K562 (cell line): ENCODE measurements around the gene BOLA1. TPM values are rescaled to one million over a fixed set of nuclear protein-coding genes. Genes with fewer than 3 reads are reported as not detected.

Source experiments
- BCLAF1 ChIP-seq, 2 experiments: fragments of 450-650 bp in 1 of 2; IDR thresholded peaks; 2 replicates each; pipeline ENCODE4 v1.6.1; 2011 to 2017; ENCODE audit warnings: low read depth in 2 of 2, antibody characterized with exemption in 1 of 2, borderline replicate concordance in 1 of 2, low read length in 1 of 2, mild to moderate bottlenecking in 1 of 2, mixed read lengths in 1 of 2; ENCODE audit not compliant: control insufficient read depth in 1 of 2
- CHCHD3 ChIP-seq: fragments of 250-450 bp; sonication (Bioruptor Pico); IDR thresholded peaks from 2 replicates; pipeline ENCODE4 v2.1.2; 2022; ENCODE audit warnings: mild to moderate bottlenecking
- E2F3 ChIP-seq: fragments of 250-450 bp; sonication (Bioruptor Pico); IDR thresholded peaks from 2 replicates; pipeline ENCODE4 v1.4.0; 2020; ENCODE audit warnings: mild to moderate bottlenecking
- FOSL1 ChIP-seq: fragments of 200-800 bp; sonication (Bioruptor generic); conservative IDR thresholded peaks from 2 replicates; pipeline ENCODE4 v1.6.1; 2016; ENCODE audit warnings: missing genetic modification characterization, missing compliant biosample characterization
- GABPA ChIP-seq: fragments of 200-800 bp; sonication (Bioruptor generic); conservative IDR thresholded peaks from 2 replicates; pipeline ENCODE4 v1.6.1; 2016; ENCODE audit warnings: low read depth, missing genetic modification characterization, missing compliant biosample characterization
- KLF10 ChIP-seq: fragments of 250-450 bp; sonication (Bioruptor Pico); IDR thresholded peaks from 2 replicates; pipeline ENCODE4 v1.6.1; 2021; ENCODE audit warnings: matching md5 sums
- L3MBTL2 ChIP-seq: fragments of 450-650 bp; IDR thresholded peaks from 2 replicates; pipeline ENCODE4 v1.6.1; 2016; ENCODE audit warnings: mild to moderate bottlenecking, moderate library complexity
- MAFF ChIP-seq: IDR thresholded peaks from 2 replicates; pipeline ENCODE4 v1.6.1; 2012; ENCODE audit warnings: low read length, improper control_type of control experiment
- MYC ChIP-seq, 2 experiments: fragments of 250-450 bp in 1 of 2; sonication (Bioruptor Pico) in 1 of 2; IDR thresholded peaks; 2 replicates each; pipeline versions ENCODE4 v1.5.1 to v1.6.1; 2012 to 2021; ENCODE audit warnings: low read depth in 2 of 2, borderline replicate concordance in 1 of 2, improper control_type of control experiment in 1 of 2, low read length in 1 of 2, mild to moderate bottlenecking in 1 of 2, moderate library complexity in 1 of 2
- SPI1 ChIP-seq: IDR thresholded peaks from 2 replicates; pipeline ENCODE4 v1.6.1; 2011; ENCODE audit warnings: low read depth, low read length, control low read depth, borderline replicate concordance
- SRF ChIP-seq, 2 experiments: fragments of 250-450, 450-650 bp in 1 of 2; sonication (Bioruptor Pico) in 1 of 2; sonication (generic) in 1 of 2; formaldehyde crosslinking; IDR thresholded peaks; 2 replicates each; pipeline versions ENCODE4 v1.5.0 to v1.5.1; 2020 to 2022; ENCODE audit warnings: mild to moderate bottlenecking in 1 of 2, missing genetic modification reagents in 1 of 2
- TFAM ChIP-seq: fragments of 250-450 bp; sonication (Bioruptor Pico); conservative IDR thresholded peaks from 2 replicates; pipeline ENCODE4 v1.5.0; 2021; ENCODE audit warnings: mild to moderate bottlenecking, moderate library complexity
- TFAP4 ChIP-seq: sonication (generic); formaldehyde crosslinking; IDR thresholded peaks from 2 replicates; pipeline ENCODE4 v1.8.0; 2022; ENCODE audit warnings: missing genetic modification reagents, mild to moderate bottlenecking, moderate library complexity, borderline replicate concordance
- ZNF232 ChIP-seq: sonication (generic); formaldehyde crosslinking; IDR thresholded peaks from 2 replicates; pipeline ENCODE4 v1.8.0; 2022; ENCODE audit warnings: mild to moderate bottlenecking, missing genetic modification reagents
- ZNF263 ChIP-seq: sonication (generic); formaldehyde crosslinking; IDR thresholded peaks from 2 replicates; pipeline ENCODE4 v1.8.0; 2022; ENCODE audit warnings: mild to moderate bottlenecking, missing genetic modification reagents, borderline replicate concordance
- ZNF316 ChIP-seq: fragments of 450-650 bp; IDR thresholded peaks from 2 replicates; pipeline ENCODE4 v1.6.1; 2016
- ZNF696 ChIP-seq: fragments of 250-450 bp; sonication (Bioruptor Pico); conservative IDR thresholded peaks from 2 replicates; pipeline ENCODE4 v1.4.0; 2020; ENCODE audit warnings: mild to moderate bottlenecking, moderate library complexity
- polyA plus RNA-seq, 8 experiments: library from polyadenylated mRNA; depleted of rRNA in 4 of 8; stranded (reverse) in 5 of 8; unstranded in 3 of 8; fragments of >200 nt; fragmentation: Nextera tagmentation in 2 of 8; fragmentation: Illumina TruSeq in 1 of 8; extraction: Ambion mirVana in 2 of 8; extraction: Trizol in 1 of 8; gene quantifications; 2 replicates each; pipeline versions ENCODE4 v1.2.1 to v1.2.3, GENCODE V29; 2011 to 2014; ENCODE audit warnings: inconsistent platforms in 1 of 8, missing spikeins in 1 of 8
- total RNA-seq, 7 experiments: library from RNA; depleted of rRNA in 6 of 7; stranded (reverse); fragments of >200 nt in 6 of 7; fragmentation: Illumina TruSeq in 2 of 7; extraction: Trizol in 2 of 7; gene quantifications; 2 replicates each; pipeline versions ENCODE4 v1.2.1 to v1.2.3, GENCODE V29; 2011 to 2021; ENCODE audit warnings: low replicate concordance in 1 of 7
- TF ChIP-seq, protein P1 (sequence below): fragments of 250-450 bp; sonication (Bioruptor Pico); IDR thresholded peaks from 2 replicates; pipeline ENCODE4 v1.4.0; 2020; ENCODE audit warnings: mild to moderate bottlenecking
- TF ChIP-seq, protein P2 (sequence below): fragments of 450-650 bp; IDR thresholded peaks from 2 replicates; pipeline ENCODE4 v1.6.1; 2016; ENCODE audit warnings: missing biosample characterization, missing genetic modification characterization

Gene BOLA1
- total and polyA plus RNA-seq, 9 of the 15 experiments (the other 6 are each of a cell fraction or from before 2014, with no cell fraction given): 0.18 to 1.2 (median 0.40) TPM; not detected in 2

DNA sequence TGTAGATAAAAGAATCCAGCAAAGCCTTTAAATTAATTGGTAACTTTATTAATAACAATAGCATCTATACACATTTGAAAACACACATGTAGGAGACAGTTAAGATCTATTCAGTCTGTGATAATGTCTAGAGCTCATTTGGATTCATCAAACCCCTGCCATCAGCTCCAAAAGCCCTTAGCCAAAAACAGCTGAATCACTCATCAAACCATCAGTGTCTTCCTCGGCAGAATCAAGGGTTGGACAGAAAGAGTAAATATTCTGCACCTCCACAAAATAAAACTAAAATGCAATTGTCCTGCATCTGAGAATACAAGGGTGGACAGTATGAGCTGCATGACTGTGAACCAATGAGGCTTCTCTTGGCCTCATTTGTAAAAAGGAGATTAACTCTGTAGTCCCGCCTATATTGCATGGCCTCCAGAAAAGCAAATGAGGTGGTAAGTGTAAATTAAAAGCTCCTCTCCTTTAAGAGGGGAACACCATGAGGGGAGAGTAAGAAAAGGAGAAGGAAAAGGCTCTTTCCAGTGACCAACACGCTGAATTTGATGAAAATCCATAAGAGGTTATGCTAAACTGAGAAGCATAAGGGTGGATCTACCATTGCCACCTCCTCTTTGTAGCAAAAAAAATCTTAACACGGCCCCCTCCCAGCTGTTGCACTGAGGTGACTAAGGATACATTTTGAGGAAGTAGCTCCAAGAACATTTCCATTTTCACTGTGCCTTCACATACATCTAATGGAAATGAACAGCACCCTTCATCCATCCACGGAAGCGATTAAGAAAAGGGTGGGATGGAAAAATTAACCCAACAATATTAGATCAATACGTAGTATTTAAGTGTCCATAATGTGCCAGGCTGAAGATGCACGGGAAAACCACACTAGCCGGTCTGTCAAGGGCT lies 14.7 kb upstream of the BOLA1 start (continued):
- TF ChIP-seq BCLAF1 (IDR thresholded peaks at IDR 0.05; ENCODE audit: borderline replicate concordance in 1 of 2, control insufficient read depth in 1 of 2, low read depth in 2 of 2, low read length in 1 of 2): 0 out of 4 replicates have a peak, but pooled peaks of 1 of the 2 experiments have one; percentile 5
- peak; percentile 51 for TF ChIP-seq MAFF
- TF ChIP-seq ZNF696 (CRISPR knock-in tag): no peak
- TF ChIP-seq, protein P1, sequence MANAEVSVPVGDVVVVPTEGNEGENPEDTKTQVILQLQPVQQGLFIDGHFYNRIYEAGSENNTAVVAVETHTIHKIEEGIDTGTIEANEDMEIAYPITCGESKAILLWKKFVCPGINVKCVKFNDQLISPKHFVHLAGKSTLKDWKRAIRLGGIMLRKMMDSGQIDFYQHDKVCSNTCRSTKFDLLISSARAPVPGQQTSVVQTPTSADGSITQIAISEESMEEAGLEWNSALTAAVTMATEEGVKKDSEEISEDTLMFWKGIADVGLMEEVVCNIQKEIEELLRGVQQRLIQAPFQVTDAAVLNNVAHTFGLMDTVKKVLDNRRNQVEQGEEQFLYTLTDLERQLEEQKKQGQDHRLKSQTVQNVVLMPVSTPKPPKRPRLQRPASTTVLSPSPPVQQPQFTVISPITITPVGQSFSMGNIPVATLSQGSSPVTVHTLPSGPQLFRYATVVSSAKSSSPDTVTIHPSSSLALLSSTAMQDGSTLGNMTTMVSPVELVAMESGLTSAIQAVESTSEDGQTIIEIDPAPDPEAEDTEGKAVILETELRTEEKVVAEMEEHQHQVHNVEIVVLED (CRISPR knock-in tag): no peak
- TF ChIP-seq L3MBTL2: no peak
- 0 out of 2 replicates have a peak, but pooled peaks have one; percentile 53 for TF ChIP-seq ZNF232 (CRISPR knock-in tag)
- TF ChIP-seq SRF (CRISPR knock-in tag; IDR thresholded peaks at IDR 0.05): 0 out of 4 replicates have a peak, but pooled peaks of 1 of the 2 experiments have one; percentile 16
- TF ChIP-seq KLF10: 0 out of 2 replicates have a peak, but pooled peaks have one; percentile 28
- peak; percentile 74 for TF ChIP-seq SPI1
- peak; percentile 74; the same call in 1 of the 2 replicates for TF ChIP-seq TFAP4
- no peak for TF ChIP-seq TFAM
- peak; percentile 72; the same call in 1 of the 2 replicates for TF ChIP-seq CHCHD3 (CRISPR knock-in tag)
- TF ChIP-seq GABPA: no peak; the same call in 1 of the 2 replicates
- TF ChIP-seq MYC (IDR thresholded peaks at IDR 0.05; ENCODE audit: low read depth, low read length): no peak
- TF ChIP-seq MYC (CRISPR knock-in tag; IDR thresholded peaks at IDR 0.05; ENCODE audit: borderline replicate concordance, low read depth): no peak
- TF ChIP-seq FOSL1 (tag): peak; percentile 15; the same call in 1 of the 2 replicates
- TF ChIP-seq ZNF316: peak; percentile 74
- TF ChIP-seq, protein P2, sequence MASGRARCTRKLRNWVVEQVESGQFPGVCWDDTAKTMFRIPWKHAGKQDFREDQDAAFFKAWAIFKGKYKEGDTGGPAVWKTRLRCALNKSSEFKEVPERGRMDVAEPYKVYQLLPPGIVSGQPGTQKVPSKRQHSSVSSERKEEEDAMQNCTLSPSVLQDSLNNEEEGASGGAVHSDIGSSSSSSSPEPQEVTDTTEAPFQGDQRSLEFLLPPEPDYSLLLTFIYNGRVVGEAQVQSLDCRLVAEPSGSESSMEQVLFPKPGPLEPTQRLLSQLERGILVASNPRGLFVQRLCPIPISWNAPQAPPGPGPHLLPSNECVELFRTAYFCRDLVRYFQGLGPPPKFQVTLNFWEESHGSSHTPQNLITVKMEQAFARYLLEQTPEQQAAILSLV (tag): no peak
- TF ChIP-seq ZNF263 (CRISPR knock-in tag): 0 out of 2 replicates have a peak, but pooled peaks have one; percentile 1
- no peak for TF ChIP-seq E2F3 (CRISPR knock-in tag)
